ENCODE results near the gene HYPK.
A peak's percentile ranks its signal among the peaks of the same experiment; 100 is the strongest.
"Not testable (repeated sequence)": the region's sequence is repeated elsewhere in the genome, so short reads cannot be mapped to it uniquely, and the experiment has no call there.

HYPK gene

GRCh38 chr15:43796566-43796965 lies 3.8 kb upstream of the HYPK start:
- no peak overlapping the region for H3K27ac ChIP-seq
- TF ChIP-seq CTCF (conservative IDR thresholded peaks at IDR 0.05), result no peak
- no peak for TF ChIP-seq ZFX (IDR thresholded peaks at IDR 0.05)

GRCh38 chr15:43799209-43799944 lies 1.0 kb upstream of the HYPK start:
- H3K27ac ChIP-seq, result peak overlapping the region; percentile 84
- no peak for TF ChIP-seq ZFX (IDR thresholded peaks at IDR 0.05)
- TF ChIP-seq CTCF (conservative IDR thresholded peaks at IDR 0.05), result no peak

- peak within 1 kb of the TSS; percentile 84 for H3K27ac ChIP-seq
- TF ChIP-seq ZFX (IDR thresholded peaks at IDR 0.05) (no peak), CTCF (conservative IDR thresholded peaks at IDR 0.05) (no peak)
These were observed 484 bp upstream of the HYPK start, which contains the start of gene SERINC4 for GRCh38 chr15:43799945-43800285. SERINC4 (minus strand) TSS chr15:43800220; CDS start chr15:43799986, 234 bp downstream.

- H3K27ac ChIP-seq, result not testable (repeated sequence)
These were observed 2.3 kb downstream of the HYPK start for GRCh38 chr15:43802676-43803075.

- peak overlapping the region; percentile 91 for H3K27ac ChIP-seq
- no peak for TF ChIP-seq CTCF (conservative IDR thresholded peaks at IDR 0.05)
- no peak for TF ChIP-seq ZFX (IDR thresholded peaks at IDR 0.05)
These were observed 8.1 kb downstream of the HYPK start for GRCh38 chr15:43808435-43808950.

GRCh38 chr15:43808960-43809678 lies 8.7 kb downstream of the HYPK start:
- TF ChIP-seq CTCF (conservative IDR thresholded peaks at IDR 0.05) (no peak), ZFX (IDR thresholded peaks at IDR 0.05) (no peak)
- peak overlapping the region; percentile 34; the same call in 1 of the 2 replicates for H3K27ac ChIP-seq

- not testable (repeated sequence) for H3K27ac ChIP-seq
These were observed 14.7 kb downstream of the HYPK start for GRCh38 chr15:43815064-43815463.

GRCh38 chr15:43821505-43821904 lies 21.1 kb downstream of the HYPK start:
- TF ChIP-seq CTCF (conservative IDR thresholded peaks at IDR 0.05) (no peak), ZFX (IDR thresholded peaks at IDR 0.05) (no peak)
- H3K27ac ChIP-seq, result no peak overlapping the region
